HG03103 (cell line): ENCODE results near the gene CD300E.
"Not testable (repeated sequence)": the region's sequence is repeated elsewhere in the genome, so short reads cannot be mapped to it uniquely, and the experiment has no call there.

Experiments used
- ATAC-seq: cut with Tn5 transposase; IDR thresholded peaks from one replicate; pipeline ENCODE4 v1.9.1; 2021; ENCODE audit warnings: low read depth; ENCODE audit not compliant: unreplicated experiment

Gene CD300E

GRCh38 chr17:74636541-74637085, 13.1 kb upstream of the CD300E start:
- not testable (repeated sequence) for ATAC-seq

DNA sequence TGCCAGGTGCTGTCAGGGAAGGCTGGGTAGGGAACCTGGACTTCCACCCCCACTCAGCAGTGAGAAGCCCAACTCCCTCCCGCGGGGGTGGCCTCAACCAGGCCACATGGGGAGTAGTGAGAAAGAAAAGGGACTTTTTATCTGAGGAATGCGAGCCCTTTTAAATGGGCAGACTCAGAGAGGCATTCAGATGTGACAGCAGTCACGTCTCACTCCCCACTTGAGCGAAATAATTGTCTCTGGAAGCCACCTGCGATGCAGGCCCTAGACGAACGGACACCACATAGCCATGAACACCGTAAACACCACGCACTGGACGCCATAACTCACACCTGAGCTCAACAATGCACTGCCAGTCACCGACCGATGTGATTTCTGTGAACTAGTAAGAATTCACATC, 11.9 kb upstream of the CD300E start:
- ATAC-seq, result no peak

DNA sequence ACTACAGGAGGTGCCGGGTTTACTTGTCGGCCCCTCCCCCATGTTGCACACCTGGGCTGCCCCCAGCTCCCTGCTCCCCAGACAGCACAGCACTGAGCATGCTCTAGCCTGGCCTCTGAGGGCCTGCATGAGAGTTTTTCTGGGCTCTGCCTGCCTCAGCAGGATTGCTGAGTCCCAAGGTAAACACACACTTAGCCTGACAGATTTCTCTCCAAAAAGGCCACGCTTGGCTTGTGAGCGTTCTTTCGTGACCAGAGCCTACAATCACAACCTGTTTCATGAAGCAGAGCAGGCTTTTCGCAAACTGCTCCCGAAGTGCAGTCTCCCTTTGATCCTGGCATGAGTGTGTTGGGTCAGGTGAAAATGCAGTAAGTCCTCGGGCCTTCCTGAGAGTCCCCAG, 9.8 kb upstream of the CD300E start:
- no peak for ATAC-seq

GRCh38 chr17:74632617-74633016, 9.1 kb upstream of the CD300E start:
- no peak for ATAC-seq

GRCh38 chr17:74631468-74632450, 8.2 kb upstream of the CD300E start:
- no peak for ATAC-seq

GRCh38 chr17:74630251-74630650, 6.7 kb upstream of the CD300E start:
- not testable (repeated sequence) for ATAC-seq

DNA sequence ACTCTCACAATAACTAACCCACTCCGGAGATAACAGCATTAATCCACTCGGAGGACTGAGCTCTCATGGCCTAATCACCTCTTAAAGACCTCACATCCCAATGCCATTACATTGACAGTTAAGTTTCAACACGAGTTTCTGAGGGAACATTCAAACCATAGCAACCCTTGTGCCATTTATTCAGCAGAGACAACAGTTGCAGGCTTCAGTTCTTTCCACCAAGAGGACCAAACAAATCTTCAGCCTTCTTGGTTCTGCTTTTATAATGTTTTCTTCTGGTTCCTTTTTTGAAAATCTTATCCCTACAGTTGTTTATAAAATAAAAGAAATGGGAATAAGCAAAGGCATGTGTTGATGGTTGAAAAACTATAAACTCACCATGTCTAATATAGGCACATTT, 2.1 kb upstream of the CD300E start:
- no peak for ATAC-seq

- ATAC-seq, result no peak
Measured at GRCh38 chr17:74624131-74624530, 593 bp upstream of the CD300E start.

- ATAC-seq, result no peak
Measured at GRCh38 chr17:74619077-74619673, 4.4 kb downstream of the CD300E start.

- ATAC-seq, result no peak
Measured at GRCh38 chr17:74618451-74618850, 5.1 kb downstream of the CD300E start.

- ATAC-seq, result no peak
Measured at GRCh38 chr17:74616696-74617095, 6.8 kb downstream of the CD300E start.

- ATAC-seq, result no peak
Measured at GRCh38 chr17:74612046-74612445, 11.5 kb downstream of the CD300E start.

DNA sequence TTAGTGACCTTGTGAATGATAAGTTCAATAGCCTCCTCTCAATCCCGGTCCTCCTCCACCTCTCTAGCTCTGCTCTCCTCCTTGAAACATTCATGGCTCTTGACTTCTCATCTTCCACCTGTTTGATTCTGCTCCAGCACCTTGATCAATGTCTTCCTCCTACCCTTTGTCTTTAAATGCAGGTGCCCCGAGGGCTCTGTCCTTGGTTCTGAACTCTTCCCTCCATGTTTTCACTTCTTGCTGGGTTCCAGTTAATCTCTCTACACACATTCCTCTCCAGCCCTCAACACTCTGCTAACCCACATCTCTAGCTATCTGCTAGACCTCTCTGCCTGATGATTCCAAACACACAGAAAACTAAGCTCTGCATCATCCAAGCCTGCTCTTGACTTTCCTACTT, 13.4 kb downstream of the CD300E start:
- ATAC-seq, result no peak

DNA sequence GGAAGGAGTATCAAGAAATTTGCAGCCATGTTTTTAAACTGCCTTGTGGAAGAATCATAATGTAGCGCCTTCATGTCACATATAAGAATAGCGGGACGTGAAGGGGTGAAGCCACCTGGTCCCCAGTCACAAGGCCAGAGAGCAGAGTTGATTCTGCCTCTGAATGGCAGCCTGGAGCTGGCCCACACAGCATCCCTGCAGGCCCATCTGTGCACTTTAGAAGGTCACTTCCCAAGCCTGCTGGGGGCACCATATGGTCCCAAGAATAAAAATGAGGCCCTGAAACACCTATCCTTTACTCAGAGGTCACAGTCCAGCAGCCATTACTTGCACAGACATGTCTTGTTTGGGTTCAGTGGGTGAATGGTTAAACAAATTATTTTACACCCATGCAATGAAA, 15.0 kb downstream of the CD300E start:
- no peak for ATAC-seq

- no peak for ATAC-seq
Measured at GRCh38 chr17:74607221-74607620, 16.3 kb downstream of the CD300E start.

DNA sequence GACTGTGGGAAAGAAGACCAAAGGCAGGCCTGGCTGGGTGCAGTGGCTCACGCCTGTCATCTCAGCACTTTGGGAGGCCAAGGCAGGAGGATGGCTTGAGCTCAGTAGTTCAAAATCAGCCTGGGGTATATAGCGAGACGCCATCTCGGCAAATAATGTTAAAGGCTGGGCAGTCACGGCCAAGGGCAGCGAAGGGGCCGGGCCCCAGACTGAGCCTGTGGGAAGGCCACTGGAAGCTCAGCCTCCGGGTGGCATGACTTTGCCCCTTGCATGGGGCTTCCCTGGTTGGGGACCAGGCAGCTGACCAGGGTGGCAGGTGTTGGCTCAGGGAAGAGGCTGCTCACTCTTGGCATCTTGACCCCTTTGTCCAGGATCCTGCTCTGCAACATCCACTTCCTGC, 17.5 kb downstream of the CD300E start:
- ATAC-seq, result no peak

- ATAC-seq, result no peak
Measured at GRCh38 chr17:74605361-74605760, 18.2 kb downstream of the CD300E start.

- no peak for ATAC-seq
Measured at GRCh38 chr17:74604761-74605160, 18.8 kb downstream of the CD300E start.

- no peak for ATAC-seq
Measured at GRCh38 chr17:74604200-74604599, 19.3 kb downstream of the CD300E start.

- ATAC-seq, result no peak
Measured at GRCh38 chr17:74603746-74604145, 19.8 kb downstream of the CD300E start.

GRCh38 chr17:74603037-74603635, 20.4 kb downstream of the CD300E start:
- ATAC-seq, result no peak
